Activated CD4-positive, alpha-beta T cell treated with anti-CD3 and anti-CD28 coated beads, Interleukin-2, amount 50 U/mL, for 4 hours (primary cell): ENCODE data around the gene ATP5ME.
"Not testable (repeated sequence)": the region's sequence is repeated elsewhere in the genome, so short reads cannot be mapped to it uniquely, and the experiment has no call there.

Source experiments
- DNase-seq, 2 experiments: peaks; one replicate each; pipeline ENCODE4 v3.0.0-alpha.2; 2020

ATP5ME gene

DNA sequence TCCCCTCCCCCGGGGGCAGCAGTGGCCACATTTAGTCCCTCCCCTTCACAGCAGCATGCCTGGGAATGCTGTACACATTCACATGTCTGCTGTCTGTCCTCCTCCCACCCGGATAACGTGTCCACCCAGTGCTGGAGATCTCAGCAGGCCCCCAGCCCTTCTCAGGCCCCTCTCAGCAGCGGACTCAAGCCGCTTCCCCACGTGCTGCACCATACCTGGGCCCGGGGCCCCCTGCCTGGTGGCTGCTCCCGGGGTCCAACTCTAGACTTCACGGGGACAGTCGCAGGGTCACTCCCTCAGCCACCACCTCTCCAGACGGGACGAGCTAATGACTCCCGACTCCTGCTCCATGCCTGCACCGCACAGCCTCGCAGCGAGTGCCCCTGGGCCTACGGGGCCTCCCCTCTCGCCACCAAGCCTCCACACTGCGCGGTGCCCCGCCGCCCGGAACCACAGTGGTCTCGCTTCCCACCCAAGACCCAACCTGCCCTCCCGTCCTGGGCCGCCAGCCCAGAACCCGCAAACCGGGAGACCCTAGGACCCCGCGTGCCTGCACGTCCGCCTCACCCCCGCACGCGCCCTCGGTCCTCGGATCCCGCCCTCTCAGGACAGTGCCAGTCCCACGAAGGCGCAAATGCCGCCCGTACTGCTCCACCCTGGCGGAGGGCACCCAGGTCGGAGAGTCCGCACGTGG lies 30.3 kb upstream of the ATP5ME start:
- no peak for DNase-seq

DNA sequence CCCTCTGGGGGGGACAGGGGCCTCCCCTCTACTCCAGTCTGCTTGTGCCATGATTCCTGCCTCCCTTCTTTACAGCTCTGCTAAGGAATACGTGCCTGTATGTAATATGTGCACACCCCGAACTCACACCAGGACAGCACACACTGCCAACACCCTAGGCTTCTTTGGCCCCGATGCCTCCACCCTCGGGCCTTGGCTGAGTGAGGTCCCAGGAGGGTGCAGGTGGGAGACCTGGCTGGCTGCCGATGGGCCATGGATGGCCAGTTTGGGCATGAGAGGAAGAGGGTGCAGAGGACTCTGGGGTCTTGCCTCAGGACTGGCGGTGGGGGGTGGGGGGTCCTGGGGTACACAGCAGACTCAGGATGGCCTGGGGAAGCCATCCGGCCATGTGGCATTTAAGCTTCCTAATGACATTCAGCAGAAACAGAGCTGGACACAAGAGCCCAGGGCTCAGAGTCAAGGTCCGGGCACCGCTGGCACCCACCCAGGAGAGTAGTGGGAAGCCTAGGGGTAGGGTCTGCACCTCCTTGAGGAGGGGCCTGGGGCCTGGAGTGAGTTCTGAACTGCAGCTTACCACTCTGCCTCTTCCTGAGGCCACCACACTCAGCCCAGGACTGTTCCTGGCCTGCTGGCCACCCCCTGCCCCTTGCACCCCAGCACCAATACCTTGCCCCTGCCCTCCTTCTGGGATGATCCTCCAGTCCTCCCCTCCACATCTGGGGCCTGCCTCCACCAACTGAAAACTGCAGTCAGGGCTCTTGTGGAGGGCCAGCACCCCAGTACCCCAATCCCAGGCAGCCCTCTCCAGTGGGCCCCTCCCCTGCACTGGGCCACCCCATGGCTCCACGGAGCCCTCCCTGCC lies 29.5 kb upstream of the ATP5ME start:
- DNase-seq, result no peak

DNA sequence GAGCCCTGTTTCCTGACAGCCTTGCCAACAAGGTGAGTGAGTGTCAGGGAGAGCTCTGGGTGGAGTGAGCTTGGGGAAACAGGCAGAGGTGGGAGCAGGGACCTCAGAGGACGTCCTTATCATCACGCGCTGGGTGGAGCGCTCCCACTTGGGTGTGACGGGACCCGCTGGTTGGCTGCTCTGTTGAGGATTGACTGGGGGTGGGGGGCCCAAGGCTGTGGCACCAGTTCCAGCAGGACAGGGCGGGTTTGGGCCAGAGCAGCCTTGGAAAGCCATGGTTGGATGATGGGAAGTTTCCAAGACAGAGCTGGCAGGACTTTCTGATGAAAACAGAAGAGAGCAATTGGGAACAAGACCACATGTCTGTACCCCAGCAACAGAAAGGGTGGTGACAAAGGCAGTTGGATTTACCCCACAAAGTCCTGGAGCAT lies 28.6 kb upstream of the ATP5ME start:
- DNase-seq, result no peak

DNA sequence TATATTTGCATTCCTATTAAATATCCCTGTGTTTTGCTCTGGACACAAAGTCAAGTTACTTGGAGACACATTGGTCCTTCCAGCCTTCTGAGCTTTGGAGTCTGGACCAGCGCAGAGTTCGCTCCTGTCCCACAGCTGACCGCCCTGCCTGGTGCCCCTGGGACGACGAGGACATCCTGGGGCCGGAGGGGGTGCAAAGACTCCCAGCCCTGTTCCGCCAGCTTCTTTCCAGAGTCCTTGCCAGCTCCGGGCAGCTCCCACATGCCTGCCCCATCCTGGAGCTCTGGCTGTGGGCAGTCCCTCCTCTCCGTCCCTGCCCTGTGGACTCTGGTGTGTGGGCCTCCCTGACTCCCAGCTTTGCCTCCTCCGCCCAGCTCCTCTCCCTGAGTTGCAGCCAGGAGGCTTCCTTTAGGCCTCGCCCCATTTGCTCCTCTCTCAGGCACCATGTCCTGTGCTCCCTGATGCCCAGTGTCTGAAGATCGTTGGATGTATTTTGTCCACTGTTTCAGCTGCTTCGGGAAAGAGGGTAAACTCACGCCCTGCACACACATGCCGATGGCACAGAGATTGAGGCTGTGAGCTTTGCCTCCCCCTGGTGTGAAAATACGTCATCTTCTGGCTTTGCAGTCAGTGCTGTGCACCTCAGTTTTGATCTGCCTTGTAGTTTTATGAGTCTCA lies 26.6 kb upstream of the ATP5ME start:
- no peak for DNase-seq

DNA sequence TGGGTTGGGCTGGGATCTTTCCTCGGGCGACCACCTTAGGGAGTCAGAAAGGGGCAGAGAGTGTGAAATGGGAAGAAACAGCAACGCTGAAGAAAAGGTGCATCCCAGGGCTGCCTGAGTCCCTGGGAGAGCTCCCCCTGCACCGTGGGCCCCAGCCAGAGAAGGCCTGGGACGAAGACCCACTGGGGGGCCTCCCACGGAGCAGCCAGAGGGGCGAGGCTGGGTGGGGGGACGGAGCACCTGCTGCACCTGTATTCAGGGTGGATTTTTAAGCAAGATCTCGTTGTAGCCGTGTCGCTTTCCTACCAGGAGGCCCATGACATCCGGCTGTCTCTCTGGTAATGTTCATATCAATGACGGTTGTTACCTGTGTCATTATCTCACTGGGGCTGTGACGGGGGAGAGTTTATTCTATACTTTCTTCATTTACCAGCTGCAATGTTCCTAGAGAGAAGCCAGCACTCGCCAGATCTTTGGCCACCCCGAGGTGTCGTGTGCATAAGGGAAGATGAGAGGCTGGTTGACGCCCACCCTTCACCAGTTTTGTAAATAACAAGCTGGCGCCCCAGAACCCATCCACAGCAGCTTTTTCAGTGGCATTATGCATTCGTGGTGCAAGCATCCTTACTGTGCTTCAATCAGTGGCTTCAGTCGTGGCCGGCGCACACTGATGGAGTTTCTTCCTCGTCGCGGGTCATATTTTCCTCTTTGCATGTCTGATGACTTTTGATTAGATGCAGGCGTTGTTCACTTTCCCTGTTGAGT lies 25.9 kb upstream of the ATP5ME start:
- DNase-seq, result no peak

DNA sequence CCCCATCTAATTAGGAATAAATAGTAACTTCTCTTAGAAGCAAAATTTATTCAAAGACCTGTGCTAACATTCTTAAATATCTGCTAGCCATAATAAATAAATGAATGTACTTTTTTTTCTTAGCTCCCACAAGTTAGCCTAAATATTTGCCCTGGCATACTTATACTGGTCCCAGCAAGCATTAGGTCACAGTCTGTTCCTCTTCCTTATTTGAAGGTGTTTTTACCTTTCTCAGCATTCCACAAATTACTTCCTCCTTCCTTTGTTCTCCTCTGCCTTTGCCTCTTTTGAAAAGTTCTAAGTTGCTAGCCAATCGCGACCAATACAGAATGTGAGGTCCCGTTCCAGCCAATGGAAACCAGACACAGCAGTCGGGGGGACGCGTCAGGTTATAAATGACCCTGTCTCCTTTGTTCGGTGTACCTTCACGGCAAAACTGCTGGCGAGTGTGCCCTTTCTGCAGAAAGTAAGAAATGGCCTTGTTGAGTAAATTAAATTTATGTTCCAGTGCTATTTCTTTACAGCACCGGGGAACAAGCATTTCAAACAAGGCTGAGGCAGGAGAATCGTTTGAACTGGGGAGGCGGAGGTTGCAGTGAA lies 20.4 kb upstream of the ATP5ME start:
- DNase-seq, result not testable (repeated sequence)

DNA sequence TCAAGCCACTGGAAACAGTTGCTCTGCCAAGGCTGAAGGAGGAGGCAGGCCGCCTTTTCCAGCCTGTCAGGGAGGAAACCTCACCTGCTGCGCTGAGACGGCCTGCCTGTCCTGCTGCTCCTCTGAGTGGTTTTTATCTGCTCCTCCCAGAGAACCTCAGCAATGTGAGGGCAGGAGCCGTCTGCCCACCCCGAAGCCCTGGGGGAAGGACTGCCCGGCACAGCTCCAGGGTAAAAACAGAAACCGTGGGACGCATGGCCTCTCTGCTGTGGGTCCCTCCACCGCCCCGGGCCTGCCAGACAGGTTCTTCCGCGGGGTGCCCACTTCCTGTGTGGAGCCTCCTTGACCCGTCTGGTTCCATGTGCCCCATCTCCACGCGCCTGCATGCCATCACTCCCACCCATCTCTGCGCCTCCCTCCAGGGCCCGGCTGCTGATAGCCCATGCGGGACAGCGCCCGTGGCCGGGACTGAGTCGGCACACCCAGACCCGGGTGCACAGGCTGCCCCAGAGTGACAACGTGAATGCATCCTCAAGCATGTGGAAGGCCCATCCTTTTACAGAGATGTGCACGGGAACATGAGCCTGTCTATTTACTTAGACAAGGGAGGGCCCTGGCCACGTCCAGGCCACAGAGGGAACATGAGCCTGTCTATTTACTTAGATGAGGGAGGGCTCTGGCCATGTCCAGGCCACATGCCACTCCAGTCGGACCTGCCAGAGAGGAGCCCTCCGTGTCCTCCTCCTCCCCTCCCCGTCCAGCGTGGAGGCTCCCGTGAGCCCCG lies 18.9 kb upstream of the ATP5ME start:
- DNase-seq, result no peak

DNA sequence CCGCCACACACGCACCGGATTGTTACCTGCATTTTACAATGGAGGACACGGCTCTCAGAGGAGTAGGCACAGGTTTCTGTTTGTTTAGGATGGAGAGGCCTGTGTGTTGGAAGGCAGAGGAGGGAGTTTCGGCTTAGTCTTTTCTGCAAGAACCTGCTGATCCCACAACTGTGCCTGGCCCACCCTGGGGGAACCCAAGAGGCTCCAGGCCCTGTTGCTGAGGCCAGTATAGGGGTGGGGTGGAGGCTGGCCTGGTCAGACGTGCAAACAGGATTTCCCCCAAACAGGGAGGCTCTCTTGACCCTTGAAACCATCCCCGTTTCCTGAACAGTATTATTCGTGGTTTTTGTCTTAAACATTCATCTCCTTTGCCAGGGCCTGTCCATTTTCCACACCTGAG lies 15.6 kb upstream of the ATP5ME start:
- no peak for DNase-seq

DNA sequence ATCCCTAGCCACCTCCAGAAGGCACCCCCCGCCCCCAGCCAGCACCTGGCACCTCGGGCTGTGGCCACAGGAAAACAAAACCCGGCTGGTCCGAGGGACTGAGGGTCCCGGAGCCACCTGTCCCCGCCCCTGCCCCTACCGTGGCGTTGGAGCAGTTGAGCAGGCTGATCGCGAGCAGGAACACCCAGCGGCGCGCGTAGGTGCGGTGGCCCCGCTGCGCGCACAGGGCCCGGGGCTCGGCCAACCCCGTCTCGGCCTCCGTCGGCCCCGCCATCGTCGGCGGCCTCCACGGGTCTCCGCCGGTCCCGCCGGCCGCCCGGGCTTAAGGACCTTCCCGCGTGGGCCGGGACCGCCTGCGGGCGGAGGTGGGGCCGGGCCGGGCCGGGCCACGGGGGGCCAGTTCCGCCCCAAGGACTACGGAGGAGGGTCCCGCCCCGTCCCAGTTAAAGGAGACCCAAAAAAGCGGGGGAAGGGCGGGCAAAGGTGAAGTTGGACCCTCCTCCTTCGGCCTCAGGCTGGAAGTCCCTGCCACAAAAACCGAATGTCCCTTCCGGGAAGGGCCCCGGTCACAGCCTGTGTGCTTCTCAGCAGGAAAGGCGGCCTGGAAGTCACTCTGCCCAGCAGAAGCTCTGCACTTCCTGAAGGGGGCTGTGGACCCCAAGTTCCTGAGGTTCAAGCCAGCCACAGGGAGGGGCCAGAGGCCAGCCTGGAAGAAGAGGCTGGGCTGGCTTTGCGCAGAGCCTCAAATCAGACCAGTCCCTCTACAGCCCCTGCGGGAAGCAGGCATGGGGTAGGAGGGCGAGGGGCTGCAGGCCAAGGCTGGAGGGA lies 15.0 kb upstream of the ATP5ME start, which contains the start of gene SLC49A3:
TSS of gene SLC49A3 (minus strand) at position 298 of the 828 bp plus-strand sequence. CDS start at position 274, 24 bp downstream.
- DNase-seq, result no peak

DNA sequence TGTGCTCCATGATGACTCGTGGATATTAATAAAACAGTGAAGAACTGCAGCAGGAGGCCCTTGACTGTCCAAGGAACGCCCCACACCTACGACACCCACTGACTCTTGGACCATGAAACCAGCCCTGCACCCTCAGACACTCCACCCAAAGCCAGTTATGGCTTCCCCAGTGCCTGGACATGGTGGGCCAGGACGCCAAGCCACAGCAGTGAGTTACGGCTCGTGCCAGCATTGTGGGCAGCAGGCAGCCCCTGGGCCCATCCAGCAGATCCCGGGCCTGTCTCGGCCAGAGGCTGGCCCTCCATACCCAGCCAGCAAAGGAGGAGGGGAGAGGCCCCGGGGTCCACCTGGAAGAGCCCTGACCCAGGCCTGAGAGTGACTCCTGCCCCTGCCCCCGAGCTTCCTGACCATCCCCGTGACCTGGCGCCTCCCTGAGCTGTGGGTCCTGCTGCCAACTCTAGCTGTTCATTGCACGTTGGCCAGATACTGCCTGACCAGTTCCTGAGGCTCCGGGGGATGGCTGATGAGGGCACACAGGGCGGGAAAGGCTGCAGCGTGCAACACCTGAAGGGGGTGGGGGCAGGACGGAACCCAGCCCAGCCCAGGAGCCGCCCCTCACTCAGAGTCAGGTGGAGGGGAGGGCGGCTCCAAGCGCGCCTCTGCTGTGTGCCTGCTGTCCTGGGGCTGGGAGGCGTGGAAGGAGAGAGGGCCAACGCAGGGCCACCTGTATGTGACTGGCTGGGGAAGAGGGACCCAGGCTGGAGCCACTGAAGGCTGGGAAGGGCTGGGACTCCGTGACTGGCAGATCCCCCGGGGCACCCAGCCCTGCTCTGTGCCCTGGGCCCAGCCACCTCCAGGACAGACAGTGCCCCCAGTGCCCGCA lies 14.1 kb upstream of the ATP5ME start:
- no peak for DNase-seq

DNA sequence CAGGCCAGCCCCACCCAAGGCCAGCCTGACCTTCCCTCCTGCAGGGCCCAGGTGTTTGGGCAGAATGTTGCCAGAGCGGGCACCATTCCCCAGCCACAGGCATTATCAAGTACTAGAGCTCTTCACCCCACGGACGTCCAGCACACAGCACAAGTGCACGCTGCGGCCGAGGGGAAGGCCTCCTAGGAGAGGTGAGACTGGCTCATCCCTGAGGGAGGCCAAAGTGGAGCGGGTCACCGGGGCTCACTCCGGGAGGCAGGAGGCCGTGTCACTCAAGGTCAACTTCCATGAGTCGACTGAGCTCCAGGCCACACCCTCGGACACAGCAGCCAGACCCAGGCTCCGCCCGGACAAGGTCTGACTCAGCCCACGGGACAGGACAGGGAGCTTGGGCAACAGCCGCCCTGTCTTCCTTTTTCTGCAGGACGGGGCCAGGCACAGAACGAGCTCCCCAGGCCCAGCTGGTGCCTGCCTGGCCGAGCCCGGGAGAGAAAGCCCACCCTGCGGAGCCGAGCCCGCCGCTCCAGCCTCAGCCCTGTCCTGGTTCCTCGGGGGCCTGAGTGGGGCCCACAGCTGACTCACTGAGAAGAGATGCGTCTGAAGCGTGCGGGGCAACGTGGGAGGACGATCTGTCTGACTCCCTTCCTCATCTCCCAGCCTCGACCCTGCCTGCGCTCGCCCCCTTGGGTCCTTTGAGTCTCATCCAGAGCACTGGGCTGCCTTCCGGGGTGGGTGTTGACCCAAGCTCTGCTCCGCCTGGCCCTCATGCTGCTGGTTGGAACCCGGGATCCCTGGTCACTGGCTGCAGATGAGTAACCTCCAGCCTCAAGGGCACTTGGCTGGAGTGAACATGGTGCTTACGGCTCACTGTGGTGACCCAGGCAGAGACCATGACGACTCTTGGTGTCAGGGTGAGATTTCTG lies 13.2 kb upstream of the ATP5ME start:
- no peak for DNase-seq

DNA sequence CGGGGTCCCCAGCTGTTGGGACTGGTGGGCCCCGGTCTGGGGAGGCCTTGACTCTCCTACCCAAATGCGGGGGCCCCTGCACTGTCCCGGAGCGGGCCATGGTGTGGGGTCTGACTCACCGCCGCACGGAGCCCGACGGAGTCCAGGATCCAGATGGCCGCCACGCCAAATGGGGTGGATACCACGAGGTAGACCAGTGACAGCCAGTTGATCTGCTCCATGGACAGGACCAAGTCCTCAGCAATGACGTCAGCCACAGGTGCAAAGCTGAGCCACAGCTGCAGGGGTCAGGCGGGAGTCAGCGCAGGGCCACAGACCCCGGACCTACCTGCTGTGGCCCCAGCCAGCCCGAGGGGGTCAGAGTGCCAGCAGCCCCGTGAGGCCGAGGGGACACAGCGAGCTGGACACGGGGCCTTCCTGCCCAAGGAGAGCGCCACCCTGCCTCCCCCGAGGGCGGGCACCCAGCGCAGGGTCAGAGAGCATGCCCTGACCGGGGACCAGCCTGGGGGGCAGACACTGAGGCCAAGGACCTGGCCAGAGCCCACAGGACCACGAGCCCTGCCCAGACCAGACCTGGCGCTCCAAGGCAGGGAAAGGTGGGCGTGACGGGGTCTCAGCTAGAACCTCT lies 12.5 kb upstream of the ATP5ME start:
- DNase-seq, result no peak

DNA sequence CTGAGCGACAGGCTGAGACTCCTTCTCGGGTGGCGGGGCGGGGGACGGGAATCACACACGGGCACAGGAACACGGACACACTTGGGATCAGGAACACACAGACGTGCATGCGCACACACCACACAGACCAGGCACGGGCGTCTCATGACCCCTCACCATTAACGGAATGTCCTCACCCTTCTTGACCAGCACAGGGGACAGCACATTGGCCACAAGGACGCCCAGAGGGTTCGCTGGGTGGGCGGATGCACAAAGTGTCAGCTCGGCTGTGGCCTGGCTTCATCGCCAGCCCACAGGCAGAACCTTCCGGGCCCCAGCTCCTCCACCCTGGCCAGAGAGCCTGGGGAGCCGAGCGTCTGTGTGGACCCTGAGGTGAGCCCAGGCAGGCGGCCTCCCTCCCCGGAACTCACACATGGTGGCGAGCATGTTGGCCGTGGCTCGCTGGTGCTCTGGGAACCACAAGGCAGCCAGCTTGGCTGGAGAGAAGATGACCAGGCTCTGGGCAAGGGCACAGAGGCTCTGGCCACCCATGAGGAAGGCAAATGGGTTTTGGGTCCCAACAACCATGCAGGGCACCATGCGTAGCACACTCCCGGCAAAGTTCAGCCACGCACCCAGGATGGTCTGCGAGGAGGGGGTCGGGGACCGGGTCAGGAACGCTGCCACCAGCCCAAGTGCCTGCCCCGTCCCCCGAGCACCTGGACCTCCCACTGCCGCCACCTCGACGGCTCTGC lies 11.8 kb upstream of the ATP5ME start:
- DNase-seq, result no peak

DNA sequence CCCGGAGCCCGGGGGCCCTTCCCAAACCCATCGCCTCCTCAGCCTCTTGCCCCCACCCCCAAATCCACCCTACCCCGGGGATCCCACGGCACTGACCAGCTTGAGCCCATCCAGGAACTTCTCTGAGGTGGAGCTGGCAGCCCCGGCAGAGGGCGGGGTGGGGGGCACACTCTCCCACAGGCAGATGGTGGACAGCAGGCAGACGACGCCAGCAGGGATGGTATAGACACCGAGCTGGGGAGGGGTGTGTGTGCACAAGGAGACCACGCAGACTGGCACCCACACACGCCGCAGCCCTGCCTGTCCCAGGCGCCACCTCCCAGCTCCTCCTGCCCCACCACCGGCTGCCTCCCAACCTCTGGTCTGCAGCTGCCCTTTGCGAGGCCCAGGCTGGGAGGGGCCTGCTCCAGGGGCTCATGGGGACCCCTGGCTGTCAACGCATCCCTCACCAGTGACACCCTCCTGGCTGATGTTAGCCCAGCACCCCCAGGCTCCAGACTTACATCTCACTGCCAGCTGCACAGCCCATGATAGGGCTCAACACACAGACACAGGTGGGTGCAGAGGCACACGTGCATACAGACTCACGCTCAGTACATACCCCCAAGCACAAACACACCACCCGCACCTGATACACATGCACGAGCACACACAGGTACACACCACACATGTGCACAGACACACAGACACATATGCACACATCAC lies 10.7 kb upstream of the ATP5ME start:
- no peak for DNase-seq

DNA sequence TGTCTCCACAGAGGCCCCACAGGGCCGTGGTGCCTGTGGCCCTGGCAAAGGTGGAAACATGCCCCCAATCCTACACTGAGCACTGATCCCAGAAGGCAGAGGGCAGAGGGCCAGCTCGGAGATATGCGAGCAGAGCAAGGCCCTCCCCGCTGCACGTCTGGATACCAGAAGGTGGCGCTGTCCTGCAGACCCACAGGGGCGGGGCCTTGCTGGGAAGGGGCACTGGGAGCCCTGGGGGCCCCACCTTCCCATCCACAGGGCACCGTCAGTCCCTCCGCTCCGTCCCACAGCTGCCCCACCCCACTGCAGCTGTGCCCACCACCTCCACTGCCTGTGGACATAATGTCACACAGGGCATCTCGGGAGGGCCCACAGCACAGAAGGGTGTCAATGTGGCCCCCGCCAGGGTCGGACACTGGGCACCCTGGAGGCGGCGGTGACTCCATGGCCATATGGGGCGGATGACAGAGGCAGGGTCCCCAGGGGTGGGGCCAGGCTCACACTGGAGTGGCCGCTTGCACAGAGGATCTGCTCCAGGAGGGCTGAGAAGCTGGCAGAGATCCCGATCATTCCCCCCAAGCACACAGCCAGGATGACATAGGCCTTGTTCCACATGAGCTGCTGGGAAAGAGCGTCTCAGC lies 10.0 kb upstream of the ATP5ME start:
- no peak for DNase-seq
